Mononuclear cell (primary cell): ENCODE data around the gene PCYT2. TPM values are rescaled to one million over a fixed set of nuclear protein-coding genes. Genes with fewer than 3 reads are reported as not detected.
A peak's percentile ranks its signal among the peaks of the same experiment; 100 is the strongest.

Experiments used
- H3K27me3 ChIP-seq: 2 replicates; pipeline ENCODE4 v1.6.0; 2011; ENCODE audit warnings: low read length, control low read depth; ENCODE audit not compliant: insufficient read depth
- H3K4me1 ChIP-seq: 2 replicates; pipeline ENCODE4 v1.5.1; 2011; ENCODE audit warnings: mild to moderate bottlenecking, low read length, control low read depth; ENCODE audit not compliant: insufficient read depth
- H3K4me3 ChIP-seq: 2 replicates; pipeline ENCODE4 v1.5.1; 2011; ENCODE audit warnings: mild to moderate bottlenecking, low read length, moderate library complexity
- H3K9me3 ChIP-seq: 2 replicates; pipeline ENCODE4 v1.5.1; 2011; ENCODE audit warnings: low read depth, mild to moderate bottlenecking, control low read depth, low read length
- total RNA-seq: library from RNA; depleted of rRNA; stranded (reverse); fragments of >200 nt; gene quantifications from one replicate; pipeline ENCODE4 v1.2.3, GENCODE V29; 2012

PCYT2 gene
- total RNA-seq, 1 donor: 10.6 TPM

GRCh38 chr17:81859906-81860755 lies 51.1 kb downstream of the PCYT2 start, which contains the start of gene P4HB:
Gene P4HB, minus strand, starts transcription at chr17:81860535. Its CDS starts 64 bp downstream, at chr17:81860471.
- H3K4me1 ChIP-seq: peaks cover 44% of the 10 kb centered on the region
- H3K9me3 ChIP-seq: no peaks in the 10 kb centered on the region
- H3K27me3 ChIP-seq: no peaks in the 10 kb centered on the region
- H3K4me3 ChIP-seq: peak within 1 kb of the TSS; percentile 66

- H3K4me3 ChIP-seq: peak overlapping the region; percentile 66
- no peaks in the 10 kb centered on the region for H3K27me3 ChIP-seq
- H3K9me3 ChIP-seq: no peaks in the 10 kb centered on the region
- H3K4me1 ChIP-seq: peaks cover 44% of the 10 kb centered on the region
Observed at GRCh38 chr17:81858967-81859905, 52.0 kb downstream of the PCYT2 start.

- Histone ChIP-seq H3K27me3 (no peaks in the 10 kb centered on the region), H3K9me3 (no peaks in the 10 kb centered on the region), H3K4me3 (no peak overlapping the region), H3K4me1 (peaks cover 42% of the 10 kb centered on the region)
Observed at GRCh38 chr17:81858170-81858966, 52.8 kb downstream of the PCYT2 start.

- H3K9me3 ChIP-seq: no peaks in the 10 kb centered on the region
- peaks cover 22% of the 10 kb centered on the region for H3K4me1 ChIP-seq
- H3K27me3 ChIP-seq: no peaks in the 10 kb centered on the region
- no peak overlapping the region for H3K4me3 ChIP-seq
Observed at GRCh38 chr17:81854974-81855774, 56.0 kb downstream of the PCYT2 start.

- Histone ChIP-seq H3K4me3 (no peak overlapping the region), H3K9me3 (no peaks in the 10 kb centered on the region), H3K27me3 (no peaks in the 10 kb centered on the region), H3K4me1 (no peaks in the 10 kb centered on the region)
Observed at GRCh38 chr17:81852237-81852636, 59.0 kb downstream of the PCYT2 start.

GRCh38 chr17:81851423-81851822 lies 59.8 kb downstream of the PCYT2 start:
- Histone ChIP-seq H3K27me3 (no peaks in the 10 kb centered on the region), H3K4me3 (no peak overlapping the region), H3K4me1 (no peaks in the 10 kb centered on the region), H3K9me3 (no peaks in the 10 kb centered on the region)

Other genes starting within 250 kb of the PCYT2 start
- 19.3 TPM for gene OXLD1, start 244.8 kb downstream of the PCYT2 start, total RNA-seq
- gene CCDC137, start 244.7 kb downstream of the PCYT2 start, total RNA-seq: 4.4 TPM
- gene ARL16, start 227.6 kb downstream of the PCYT2 start, total RNA-seq: 15.5 TPM
- gene HGS, start 227.4 kb downstream of the PCYT2 start, total RNA-seq: 57.0 TPM
- 3.7 TPM for gene MRPL12, start 208.0 kb downstream of the PCYT2 start, total RNA-seq
- 1.5 TPM for gene SLC25A10, start 199.1 kb downstream of the PCYT2 start, total RNA-seq
- gene GCGR, start 107.2 kb downstream of the PCYT2 start, total RNA-seq: not detected
- 32.3 TPM for gene MCRIP1, start 78.1 kb downstream of the PCYT2 start, total RNA-seq
- gene PPP1R27, start 76.3 kb downstream of the PCYT2 start, total RNA-seq: not detected
- 239 TPM for gene P4HB, start 50.9 kb downstream of the PCYT2 start, total RNA-seq
- gene ARHGDIA, start 40.1 kb downstream of the PCYT2 start, total RNA-seq: 189 TPM
- 77.9 TPM for gene ALYREF, start 19.8 kb downstream of the PCYT2 start, total RNA-seq
- gene ANAPC11, start 19.7 kb downstream of the PCYT2 start, total RNA-seq: 36.3 TPM
- 0.10 TPM for gene NPB, start 9.2 kb downstream of the PCYT2 start, total RNA-seq
- 21.6 TPM for gene SIRT7, start 6.8 kb upstream of the PCYT2 start, total RNA-seq
- 14.9 TPM for gene MAFG, start 16.3 kb upstream of the PCYT2 start, total RNA-seq
- 0.52 TPM for gene PYCR1, start 25.9 kb upstream of the PCYT2 start, total RNA-seq
- gene MYADML2, start 35.8 kb upstream of the PCYT2 start, total RNA-seq: not detected
- gene NOTUM, start 49.8 kb upstream of the PCYT2 start, total RNA-seq: not detected
- 10.3 TPM for gene ASPSCR1, start 66.2 kb upstream of the PCYT2 start, total RNA-seq
- gene CENPX, start 111.5 kb upstream of the PCYT2 start, total RNA-seq: 18.6 TPM
- 5.5 TPM for gene LRRC45, start 111.9 kb upstream of the PCYT2 start, total RNA-seq
- gene RAC3, start 120.3 kb upstream of the PCYT2 start, total RNA-seq: 0.63 TPM
- 25.2 TPM for gene DCXR, start 126.3 kb upstream of the PCYT2 start, total RNA-seq
- 13.7 TPM for gene RFNG, start 140.4 kb upstream of the PCYT2 start, total RNA-seq
- gene GPS1, start 140.5 kb upstream of the PCYT2 start, total RNA-seq: 47.4 TPM
- gene DUS1L, start 154.4 kb upstream of the PCYT2 start, total RNA-seq: 73.6 TPM
- gene FASN, start 186.8 kb upstream of the PCYT2 start, total RNA-seq: 21.8 TPM